BJ (cell line): ENCODE data around the gene LRMDA. TPM values are rescaled to one million over a fixed set of nuclear protein-coding genes. Genes with fewer than 3 reads are reported as not detected.

Source experiments
- CTCF ChIA-PET: fragments of 350-600 bp; formaldehyde crosslinking; extraction: SDS; loops from one replicate; lab custom pipeline; 2021; ENCODE audit warnings: antibody characterized with exemption, inconsistent platforms; lab: Yijun Ruan, JAX
- POLR2A ChIA-PET: fragments of 300-600 bp; sonication (Branson Sonifier 250); formaldehyde crosslinking; extraction: SDS; loops from one replicate; lab custom pipeline; 2021; ENCODE audit warnings: antibody characterized with exemption; lab: Charles Lee
- DNase-seq: peaks from one replicate; pipeline ENCODE4 v3.0.0-alpha.2; 2011; ENCODE audit warnings: low read depth
- H3K27me3 ChIP-seq: 2 replicates; pipeline ENCODE4 v1.6.0; 2011; ENCODE audit warnings: low read length; ENCODE audit not compliant: control insufficient read depth, insufficient read depth
- H3K36me3 ChIP-seq: 2 replicates; pipeline ENCODE4 v1.5.1; 2011; ENCODE audit warnings: low read length; ENCODE audit not compliant: control insufficient read depth, insufficient read depth
- H3K4me3 ChIP-seq: 2 replicates; pipeline ENCODE4 v1.5.1; 2011; ENCODE audit warnings: low read depth, mild to moderate bottlenecking, control low read depth, low read length
- polyA plus RNA-seq: library from polyadenylated mRNA; depleted of rRNA; stranded (reverse); fragments of >200 nt; gene quantifications from 2 replicates; pipeline ENCODE4 v1.2.3, GENCODE V29; 2011
- TF ChIP-seq, protein P1 (sequence below): IDR thresholded peaks from 2 replicates; pipeline ENCODE4 v1.5.1; 2011; ENCODE audit warnings: low read depth, mild to moderate bottlenecking, control low read depth, inconsistent platforms, low read length, moderate library complexity; ENCODE audit not compliant: insufficient read depth

The LRMDA gene
- polyA plus RNA-seq, 1 experiment, result not detected

DNA sequence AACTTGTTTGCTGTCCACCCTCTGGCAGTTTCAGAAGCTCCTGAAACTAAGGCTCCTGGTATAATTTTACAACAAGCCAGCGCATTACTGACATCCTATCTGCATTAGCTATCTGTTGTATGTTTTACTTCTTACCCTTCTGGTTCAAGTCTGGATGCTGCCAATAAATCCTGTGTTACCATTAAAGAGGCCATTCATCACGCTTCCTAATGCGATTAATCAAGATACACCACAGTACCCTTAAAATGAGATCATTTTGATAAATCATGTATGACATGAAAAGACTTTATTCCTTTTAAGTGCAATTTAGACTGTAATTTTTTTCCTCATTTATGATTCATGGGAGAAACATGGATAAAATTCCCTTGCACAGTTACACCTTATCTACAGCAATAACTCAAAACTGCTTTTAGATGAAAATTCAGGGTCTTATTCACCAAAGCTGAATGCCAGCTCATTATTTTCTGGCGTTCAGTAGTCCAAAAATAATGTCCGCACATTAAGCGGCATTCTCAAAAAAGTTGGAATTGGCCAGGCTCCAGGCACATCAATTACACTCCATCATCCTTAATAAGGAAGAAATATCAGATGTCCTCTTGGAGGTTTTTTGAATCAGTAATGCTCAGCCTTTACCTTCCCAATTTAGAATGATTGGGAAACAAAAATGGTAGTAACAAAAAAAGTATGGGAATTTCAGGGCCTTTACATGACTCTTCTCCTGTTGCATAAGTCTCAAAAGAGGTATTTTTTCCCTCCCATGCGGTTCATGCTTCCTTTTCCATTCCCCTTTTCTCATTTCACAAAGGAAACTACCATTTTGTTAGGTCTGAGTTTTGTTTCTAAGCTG lies 878.5 kb downstream of the LRMDA start:
- DNase-seq, result peak; percentile 26
- Histone ChIP-seq H3K36me3 (no peaks in the 10 kb centered on the region), H3K27me3 (no peaks in the 10 kb centered on the region), H3K4me3 (no peak overlapping the region)
- ChIA-PET CTCF (interaction anchor here (0.7 to 1.7 kb wide), 4 partner anchors 14 to 909 kb away, joined by 3 to 4 read pairs (median 3); partner anchors contain the start of gene ZNF503), POLR2A (interaction anchor here (0.6 kb wide), 1 partner anchor 25 kb away, joined by 3 read pairs; no protein-coding TSS in a partner anchor)
- TF ChIP-seq, protein P1, sequence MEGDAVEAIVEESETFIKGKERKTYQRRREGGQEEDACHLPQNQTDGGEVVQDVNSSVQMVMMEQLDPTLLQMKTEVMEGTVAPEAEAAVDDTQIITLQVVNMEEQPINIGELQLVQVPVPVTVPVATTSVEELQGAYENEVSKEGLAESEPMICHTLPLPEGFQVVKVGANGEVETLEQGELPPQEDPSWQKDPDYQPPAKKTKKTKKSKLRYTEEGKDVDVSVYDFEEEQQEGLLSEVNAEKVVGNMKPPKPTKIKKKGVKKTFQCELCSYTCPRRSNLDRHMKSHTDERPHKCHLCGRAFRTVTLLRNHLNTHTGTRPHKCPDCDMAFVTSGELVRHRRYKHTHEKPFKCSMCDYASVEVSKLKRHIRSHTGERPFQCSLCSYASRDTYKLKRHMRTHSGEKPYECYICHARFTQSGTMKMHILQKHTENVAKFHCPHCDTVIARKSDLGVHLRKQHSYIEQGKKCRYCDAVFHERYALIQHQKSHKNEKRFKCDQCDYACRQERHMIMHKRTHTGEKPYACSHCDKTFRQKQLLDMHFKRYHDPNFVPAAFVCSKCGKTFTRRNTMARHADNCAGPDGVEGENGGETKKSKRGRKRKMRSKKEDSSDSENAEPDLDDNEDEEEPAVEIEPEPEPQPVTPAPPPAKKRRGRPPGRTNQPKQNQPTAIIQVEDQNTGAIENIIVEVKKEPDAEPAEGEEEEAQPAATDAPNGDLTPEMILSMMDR, result no peak

- TF ChIP-seq, protein P1, result no peak
- H3K4me3 ChIP-seq, result no peak overlapping the region
- POLR2A ChIA-PET, result no interaction called here
- H3K36me3 ChIP-seq, result no peaks in the 10 kb centered on the region
- no peaks in the 10 kb centered on the region for H3K27me3 ChIP-seq
- CTCF ChIA-PET, result interaction anchor here (0.9 to 1.7 kb wide), 3 partner anchors 14 to 910 kb away, joined by 3 read pairs; partner anchors contain the start of gene ZNF503
- no peak for DNase-seq
These were observed 879.2 kb downstream of the LRMDA start for GRCh38 chr10:76310588-76311080.

DNA sequence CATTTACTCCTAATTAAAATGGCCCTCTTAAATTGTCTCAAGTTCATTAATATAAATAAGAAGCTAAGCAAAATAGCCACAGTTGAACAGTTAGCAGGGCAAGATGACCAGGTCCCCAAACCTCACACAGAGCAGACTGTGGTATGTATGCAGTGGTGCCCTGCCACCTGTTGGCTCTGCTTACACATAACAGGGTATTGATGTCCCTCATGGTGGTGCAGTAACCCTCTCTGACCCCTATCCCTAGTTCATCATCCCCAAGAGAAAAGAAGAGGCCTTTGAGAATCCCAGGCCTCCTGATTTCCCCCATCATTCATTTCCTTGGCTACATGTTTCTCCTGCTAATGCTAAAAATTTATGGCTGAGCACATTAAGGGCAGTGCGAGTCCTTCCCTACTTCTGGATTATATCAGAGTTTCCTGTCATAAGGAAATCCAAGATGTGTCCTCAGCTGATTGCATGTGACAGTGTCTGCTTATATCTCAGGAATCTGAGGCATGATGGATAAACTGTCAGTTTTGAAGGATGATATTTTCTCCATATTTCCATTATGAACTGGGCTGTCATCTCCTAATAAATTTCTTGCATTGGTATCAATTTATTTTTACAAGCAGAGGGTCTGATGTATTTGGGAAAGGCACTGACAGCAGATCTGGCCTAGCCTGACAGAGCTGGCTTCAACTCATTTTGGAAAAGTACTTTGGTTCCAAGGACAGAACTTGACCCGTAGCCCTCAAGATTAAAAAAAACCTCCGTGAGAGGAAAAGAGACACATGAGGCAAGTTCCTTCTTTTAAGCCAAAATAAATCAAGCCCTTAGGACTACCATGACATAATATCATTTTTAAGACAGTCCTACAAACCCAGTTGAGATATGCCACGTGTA lies 880.6 kb downstream of the LRMDA start:
- POLR2A ChIA-PET, result no interaction called here

DNA sequence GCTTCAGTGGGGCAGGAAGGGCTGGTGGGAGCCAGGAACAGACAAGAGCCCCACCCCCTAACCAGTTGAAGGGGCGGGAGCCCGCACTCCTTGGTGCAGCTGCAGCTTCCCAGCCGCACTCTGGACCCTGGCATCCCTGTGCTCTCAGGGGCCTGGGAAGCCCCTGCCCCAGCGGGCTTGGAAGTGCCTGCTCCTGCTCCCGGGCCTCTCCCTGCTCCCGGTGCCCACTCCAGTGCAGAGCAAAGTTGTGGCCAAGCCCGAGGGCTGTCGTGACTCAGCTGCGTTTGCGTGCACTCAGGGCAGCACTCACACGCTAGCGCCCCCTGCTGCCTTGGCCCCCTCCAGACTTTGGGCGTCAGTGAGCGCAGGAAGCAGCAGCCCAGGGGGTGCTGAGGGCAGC lies 883.8 kb downstream of the LRMDA start:
- TF ChIP-seq, protein P1, result 0 out of 2 replicates have a peak, but pooled peaks have one; percentile 2
- H3K27me3 ChIP-seq, result no peaks in the 10 kb centered on the region
- POLR2A ChIA-PET, result no interaction called here
- no peak for DNase-seq
- H3K36me3 ChIP-seq, result no peaks in the 10 kb centered on the region
- H3K4me3 ChIP-seq, result no peak overlapping the region
- CTCF ChIA-PET, result interaction anchor here (1.6 kb wide), 1 partner anchor 9 kb away, joined by 4 read pairs; no protein-coding TSS in a partner anchor

More for the DNA sequence above, 880.6 kb downstream of the LRMDA start:
- Histone ChIP-seq H3K4me3 (no peak overlapping the region), H3K36me3 (no peaks in the 10 kb centered on the region), H3K27me3 (no peaks in the 10 kb centered on the region)
- no peak for DNase-seq
- TF ChIP-seq, protein P1, result peak; percentile 53
- CTCF ChIA-PET, result interaction anchor here (0.6 to 0.9 kb wide), 3 partner anchors 12 to 910 kb away, joined by 3 read pairs; partner anchors contain the start of gene ZNF503
